HCT116 (cell line): ENCODE measurements around the gene IDH3G. TPM values are rescaled to one million over a fixed set of nuclear protein-coding genes. Genes with fewer than 3 reads are reported as not detected.

Source experiments
- ATAC-seq: fragments of 200-7000 bp; cut with Tn5 transposase; 2 replicates; pipeline ENCODE4 v1.9.1; 2020; ENCODE audit warnings: mild to moderate bottlenecking, moderate library complexity
- BruUV-seq: library from RNA; stranded (reverse); fragments of 400-500 nt; replicated peaks from 2 replicates; lab custom pipeline; 2021; lab: Mats Ljungman, UMichigan
- CTCF ChIA-PET: fragments of 300-600 bp; sonication (Branson Sonifier 250); formaldehyde crosslinking; loops from one replicate; lab custom pipeline; 2021; ENCODE audit warnings: antibody characterized with exemption; lab: Charles Lee
- POLR2A ChIA-PET: fragments of 300-600, 350-600 bp; sonication (Branson Sonifier 250); formaldehyde crosslinking; loops from one replicate; lab custom pipeline; 2021; ENCODE audit warnings: antibody characterized with exemption; lab: Charles Lee
- RAD21 ChIA-PET, 2 experiments: fragments of 300-600 bp; sonication (Branson Sonifier 250); formaldehyde crosslinking; loops; one replicate each; lab custom pipeline; 2023; ENCODE audit warnings: low total read pairs in 2 of 2; ENCODE audit not compliant: uncharacterized antibody in 2 of 2, unreplicated experiment in 2 of 2, low non-redundant PET in 1 of 2; lab: Charles Lee
- DNase-seq: peaks from one replicate; pipeline ENCODE4 v3.0.0-alpha.2; 2010; ENCODE audit warnings: low read depth, low spot score
- H2AFZ ChIP-seq: fragments of 200-600 bp; shearing (Covaris generic), sonication (generic); 2 replicates; pipeline ENCODE4 v1.6.1; 2017; ENCODE audit warnings: low read depth, mixed run types, mixed read lengths, antibody characterized with exemption, low read length; ENCODE audit not compliant: poor library complexity, severe bottlenecking
- H3K27ac ChIP-seq: 2 replicates; pipeline ENCODE4 v1.5.1; 2012; ENCODE audit warnings: low read depth, low read length
- H3K27me3 ChIP-seq: fragments of 200-600 bp; sonication (generic); 2 replicates; pipeline ENCODE4 v1.6.1; 2016; ENCODE audit warnings: mixed run types, low read length, mixed read lengths; ENCODE audit not compliant: insufficient read depth
- H3K36me3 ChIP-seq, 2 experiments: fragments of 200-500 bp in 1 of 2; fragments of 200-600 bp in 1 of 2; sonication (Bioruptor generic) in 1 of 2; sonication (generic) in 1 of 2; 2 replicates each; pipeline versions ENCODE4 v1.5.1 to v1.6.1; 2014 to 2016; ENCODE audit warnings: low read length in 2 of 2, inconsistent platforms in 1 of 2, mixed read lengths in 1 of 2, mixed run types in 1 of 2; ENCODE audit not compliant: insufficient read depth in 2 of 2, control insufficient read depth in 1 of 2
- H3K4me1 ChIP-seq, 2 experiments: fragments of 200-600 bp in 1 of 2; sonication (generic) in 1 of 2; 2 replicates each; pipeline versions ENCODE4 v1.5.1 to v1.6.1; 2012 to 2017; ENCODE audit warnings: low read length in 2 of 2, inconsistent platforms in 1 of 2, mild to moderate bottlenecking in 1 of 2, mixed read lengths in 1 of 2, mixed run types in 1 of 2, moderate library complexity in 1 of 2; ENCODE audit not compliant: insufficient read depth in 2 of 2, control insufficient read depth in 1 of 2
- H3K4me2 ChIP-seq: fragments of 200-600 bp; sonication (generic); 2 replicates; pipeline ENCODE4 v1.6.1; 2017; ENCODE audit warnings: mixed run types, low read length, mixed read lengths
- H3K4me3 ChIP-seq, 2 experiments: fragments of 200-600 bp in 1 of 2; sonication (generic) in 1 of 2; replicated peaks in 1 of 2; 2 replicates each; pipeline ENCODE4 v1.5.1; 2011 to 2016; ENCODE audit warnings: low read length in 2 of 2, control low read depth in 1 of 2, low read depth in 1 of 2, mild to moderate bottlenecking in 1 of 2, mixed read lengths in 1 of 2, mixed run types in 1 of 2
- H3K79me2 ChIP-seq: fragments of 200-600 bp; sonication (generic); 2 replicates; pipeline ENCODE4 v1.6.1; 2017; ENCODE audit warnings: mild to moderate bottlenecking, mixed run types, low read length, moderate library complexity, mixed read lengths; ENCODE audit not compliant: insufficient read depth
- H3K9ac ChIP-seq: fragments of 200-600 bp; sonication (generic); 2 replicates; pipeline ENCODE4 v1.6.1; 2016; ENCODE audit warnings: low read length, mixed read lengths
- H3K9me2 ChIP-seq: fragments of 200-600 bp; sonication (generic), shearing (Covaris generic); 2 replicates; pipeline ENCODE4 v1.6.1; 2017; ENCODE audit warnings: mixed run types, mild to moderate bottlenecking, moderate library complexity; ENCODE audit not compliant: insufficient read depth
- H3K9me3 ChIP-seq, 2 experiments: fragments of 200-500 bp in 1 of 2; fragments of 200-600 bp in 1 of 2; sonication (Bioruptor generic) in 1 of 2; sonication (generic) in 1 of 2; 2 replicates each; pipeline ENCODE4 v1.6.1; 2014 to 2017; ENCODE audit warnings: low read length in 2 of 2, mixed read lengths in 2 of 2, inconsistent platforms in 1 of 2, low read depth in 1 of 2, mild to moderate bottlenecking in 1 of 2, mixed run types in 1 of 2, moderate library complexity in 1 of 2; ENCODE audit not compliant: control insufficient read depth in 1 of 2, insufficient read depth in 1 of 2
- H4K20me1 ChIP-seq: fragments of 200-600 bp; sonication (generic), shearing (Covaris generic); 2 replicates; pipeline ENCODE4 v1.6.1; 2017; ENCODE audit warnings: mixed run types, mild to moderate bottlenecking, moderate library complexity; ENCODE audit not compliant: insufficient read depth
- ATF3 ChIP-seq: IDR thresholded peaks from 2 replicates; pipeline ENCODE4 v1.6.1; 2012
- CBX3 ChIP-seq: IDR thresholded peaks from 2 replicates; pipeline ENCODE4 v1.6.1; 2012; ENCODE audit warnings: low read depth
- CEBPB ChIP-seq: IDR thresholded peaks from 2 replicates; pipeline ENCODE4 v1.6.1; 2012; ENCODE audit warnings: low read depth
- ELF1 ChIP-seq: IDR thresholded peaks from 2 replicates; pipeline ENCODE4 v1.6.1; 2012; ENCODE audit warnings: low read depth, borderline replicate concordance
- EZH2phosphoT487 ChIP-seq: fragments of 200-600 bp; IDR thresholded peaks from 2 replicates; pipeline ENCODE4 v1.6.1; 2018; ENCODE audit warnings: antibody characterized with exemption, borderline replicate concordance
- JUND ChIP-seq: IDR thresholded peaks from 2 replicates; pipeline ENCODE4 v1.6.1; 2012
- POLR2A ChIP-seq: IDR thresholded peaks from 2 replicates; pipeline ENCODE4 v1.7.0; 2011; ENCODE audit warnings: borderline replicate concordance; ENCODE audit not compliant: insufficient read depth, insufficient read length; ENCODE audit errors: extremely low read depth
- POLR2AphosphoS5 ChIP-seq: IDR thresholded peaks from 2 replicates; pipeline ENCODE4 v1.6.1; 2011; ENCODE audit warnings: mild to moderate bottlenecking, low read depth, low read length, moderate library complexity
- RAD21 ChIP-seq: IDR thresholded peaks from 2 replicates; pipeline ENCODE4 v1.6.1; 2012; ENCODE audit warnings: low read depth, mild to moderate bottlenecking
- SIN3A ChIP-seq: IDR thresholded peaks from 2 replicates; pipeline ENCODE4 v1.6.1; 2012; ENCODE audit warnings: low read depth
- SP1 ChIP-seq: IDR thresholded peaks from 2 replicates; pipeline ENCODE4 v1.6.1; 2012; ENCODE audit warnings: low read depth
- SRF ChIP-seq: IDR thresholded peaks from 2 replicates; pipeline ENCODE4 v1.6.1; 2012; ENCODE audit warnings: low read depth
- TCF7L2 ChIP-seq: IDR thresholded peaks from 2 replicates; pipeline ENCODE4 v1.7.0; 2011; ENCODE audit warnings: borderline replicate concordance, inconsistent platforms; ENCODE audit not compliant: insufficient read depth, insufficient read length; ENCODE audit errors: extremely low read depth
- YY1 ChIP-seq: IDR thresholded peaks from 2 replicates; pipeline ENCODE4 v1.6.1; 2011; ENCODE audit warnings: low read length, low read depth, moderate library complexity, mild to moderate bottlenecking; ENCODE audit not compliant: insufficient replicate concordance; ENCODE audit errors: extremely low read depth
- ZFX ChIP-seq: fragments of 450-650 bp; IDR thresholded peaks from 2 replicates; pipeline ENCODE4 v1.6.1; 2017
- intact Hi-C: fragments of 100-400 bp; cut with micrococcal nuclease; formaldehyde crosslinking; loops from 2 replicates; pipeline ENCODE4 v1.10.0; 2022
- total RNA-seq: library from RNA; stranded (reverse); gene quantifications from one replicate; pipeline ENCODE4 v1.2.1, GENCODE V29; 2021; ENCODE audit not compliant: unreplicated experiment
- TF ChIP-seq, protein P1 (sequence below): IDR thresholded peaks from 2 replicates; pipeline ENCODE4 v1.6.1; 2012; ENCODE audit warnings: low read depth
- TF ChIP-seq, protein P2 (sequence below): IDR thresholded peaks from 2 replicates; pipeline ENCODE4 v1.6.1; 2012

IDH3G gene
- total RNA-seq, 1 experiment from 2014 or later, result 49.7 TPM

- no peak overlapping the region for H2AFZ ChIP-seq
- no peak overlapping the region for H3K4me2 ChIP-seq
- H3K9ac ChIP-seq, result no peak overlapping the region
- no peaks in the 10 kb centered on the region for H4K20me1 ChIP-seq
- H3K4me3 ChIP-seq, result no peak overlapping the region
- POLR2A ChIA-PET, result no interaction called here
- no peak overlapping the region for H3K27ac ChIP-seq
- no peaks in the 10 kb centered on the region for H3K9me2 ChIP-seq
- no peak for DNase-seq
- no peak for TF ChIP-seq RAD21
- no TSS peak for BruUV-seq
- H3K4me1 ChIP-seq, result peaks cover 0 to 6% of the 10 kb centered on the region in 2 experiments; a peak in 1 of 4 replicates
- RAD21 ChIA-PET, result no interaction called here
- H3K36me3 ChIP-seq, result no peaks in the 10 kb centered on the region
- H3K9me3 ChIP-seq, result no peaks in the 10 kb centered on the region
- H3K27me3 ChIP-seq, result no peaks in the 10 kb centered on the region
- ATAC-seq, result no peak
- intact Hi-C loops, result no loop called here
- no peaks in the 10 kb centered on the region for H3K79me2 ChIP-seq
- CTCF ChIA-PET, result no interaction called here
These were observed 21.0 kb downstream of the IDH3G start for GRCh38 chrX:153773218-153773611.

DNA sequence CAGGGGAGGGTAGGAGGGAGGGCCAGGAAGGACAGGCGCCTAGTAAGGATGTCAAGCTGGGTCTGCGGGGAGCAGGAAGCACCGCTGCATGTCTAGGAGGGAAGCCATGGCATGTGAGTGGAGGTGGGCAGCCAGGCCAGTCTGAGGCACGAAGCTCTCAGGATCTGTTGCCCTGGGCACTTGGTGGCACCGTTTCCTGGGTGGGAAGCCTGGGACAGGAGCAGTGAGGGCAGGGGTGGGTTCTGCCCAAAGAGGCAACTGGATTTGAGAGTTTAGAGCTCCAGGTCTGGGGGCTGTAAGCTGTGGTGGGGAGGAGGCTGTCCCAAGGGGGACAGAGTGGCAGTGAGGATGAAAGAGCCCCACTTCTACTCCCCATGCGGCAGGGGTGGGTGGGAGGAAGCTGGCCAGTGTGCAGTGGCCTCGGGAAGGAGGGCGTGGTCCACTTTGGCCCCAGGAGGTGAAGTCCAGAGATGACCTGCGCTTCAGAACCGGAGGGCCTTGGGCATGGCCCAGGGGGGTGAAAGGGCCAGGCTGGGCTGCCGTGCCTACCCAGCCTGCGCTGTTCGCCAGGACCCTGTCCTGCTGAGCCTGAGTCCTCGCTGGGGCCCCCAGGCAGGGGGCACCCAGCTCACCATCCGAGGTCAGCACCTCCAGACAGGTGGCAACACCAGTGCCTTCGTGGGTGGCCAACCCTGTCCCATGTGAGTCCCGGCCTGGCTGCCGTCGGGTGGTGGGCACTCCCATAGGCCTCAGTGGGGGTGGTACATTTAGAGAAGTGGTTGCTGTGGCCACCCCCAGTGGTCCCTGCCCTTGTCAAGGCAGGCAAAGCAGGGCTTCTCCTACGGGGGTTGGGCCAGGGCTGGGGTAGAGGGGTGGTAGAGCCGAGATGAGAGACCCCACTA lies 21.6 kb downstream of the IDH3G start:
- DNase-seq (no peak), ATAC-seq (no peak)
- H2AFZ ChIP-seq, result no peak overlapping the region
- no peak overlapping the region for H3K4me2 ChIP-seq
- intact Hi-C loops, result no loop called here
- H3K27ac ChIP-seq, result no peak overlapping the region
- H4K20me1 ChIP-seq, result no peaks in the 10 kb centered on the region
- BruUV-seq, result no TSS peak
- no peak overlapping the region for H3K4me3 ChIP-seq
- RAD21 ChIA-PET, result no interaction called here
- POLR2A ChIA-PET, result no interaction called here
- no peaks in the 10 kb centered on the region for H3K9me2 ChIP-seq
- peaks cover 0 to 6% of the 10 kb centered on the region in 2 experiments; a peak in 1 of 4 replicates for H3K4me1 ChIP-seq
- no peaks in the 10 kb centered on the region for H3K27me3 ChIP-seq
- no peaks in the 10 kb centered on the region for H3K79me2 ChIP-seq
- H3K9ac ChIP-seq, result no peak overlapping the region
- no peaks in the 10 kb centered on the region for H3K36me3 ChIP-seq
- no peaks in the 10 kb centered on the region for H3K9me3 ChIP-seq
- CTCF ChIA-PET, result no interaction called here
- no peak for TF ChIP-seq ELF1
- TF ChIP-seq POLR2A, result no peak
- no peak for TF ChIP-seq EZH2phosphoT487
- TF ChIP-seq YY1, result no peak
- no peak for TF ChIP-seq ATF3
- no peak for TF ChIP-seq RAD21
- TF ChIP-seq, protein P1, sequence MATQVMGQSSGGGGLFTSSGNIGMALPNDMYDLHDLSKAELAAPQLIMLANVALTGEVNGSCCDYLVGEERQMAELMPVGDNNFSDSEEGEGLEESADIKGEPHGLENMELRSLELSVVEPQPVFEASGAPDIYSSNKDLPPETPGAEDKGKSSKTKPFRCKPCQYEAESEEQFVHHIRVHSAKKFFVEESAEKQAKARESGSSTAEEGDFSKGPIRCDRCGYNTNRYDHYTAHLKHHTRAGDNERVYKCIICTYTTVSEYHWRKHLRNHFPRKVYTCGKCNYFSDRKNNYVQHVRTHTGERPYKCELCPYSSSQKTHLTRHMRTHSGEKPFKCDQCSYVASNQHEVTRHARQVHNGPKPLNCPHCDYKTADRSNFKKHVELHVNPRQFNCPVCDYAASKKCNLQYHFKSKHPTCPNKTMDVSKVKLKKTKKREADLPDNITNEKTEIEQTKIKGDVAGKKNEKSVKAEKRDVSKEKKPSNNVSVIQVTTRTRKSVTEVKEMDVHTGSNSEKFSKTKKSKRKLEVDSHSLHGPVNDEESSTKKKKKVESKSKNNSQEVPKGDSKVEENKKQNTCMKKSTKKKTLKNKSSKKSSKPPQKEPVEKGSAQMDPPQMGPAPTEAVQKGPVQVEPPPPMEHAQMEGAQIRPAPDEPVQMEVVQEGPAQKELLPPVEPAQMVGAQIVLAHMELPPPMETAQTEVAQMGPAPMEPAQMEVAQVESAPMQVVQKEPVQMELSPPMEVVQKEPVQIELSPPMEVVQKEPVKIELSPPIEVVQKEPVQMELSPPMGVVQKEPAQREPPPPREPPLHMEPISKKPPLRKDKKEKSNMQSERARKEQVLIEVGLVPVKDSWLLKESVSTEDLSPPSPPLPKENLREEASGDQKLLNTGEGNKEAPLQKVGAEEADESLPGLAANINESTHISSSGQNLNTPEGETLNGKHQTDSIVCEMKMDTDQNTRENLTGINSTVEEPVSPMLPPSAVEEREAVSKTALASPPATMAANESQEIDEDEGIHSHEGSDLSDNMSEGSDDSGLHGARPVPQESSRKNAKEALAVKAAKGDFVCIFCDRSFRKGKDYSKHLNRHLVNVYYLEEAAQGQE, result no peak
- TF ChIP-seq SIN3A, result no peak
- no peak for TF ChIP-seq CBX3
- TF ChIP-seq TCF7L2, result no peak
- no peak for TF ChIP-seq ZFX
- TF ChIP-seq SRF, result no peak
- no peak for TF ChIP-seq SP1
- no peak for TF ChIP-seq CEBPB
- TF ChIP-seq, protein P2, sequence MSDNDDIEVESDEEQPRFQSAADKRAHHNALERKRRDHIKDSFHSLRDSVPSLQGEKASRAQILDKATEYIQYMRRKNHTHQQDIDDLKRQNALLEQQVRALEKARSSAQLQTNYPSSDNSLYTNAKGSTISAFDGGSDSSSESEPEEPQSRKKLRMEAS, result no peak
- TF ChIP-seq POLR2AphosphoS5, result no peak
- TF ChIP-seq JUND, result no peak
